ENCODE results near the gene GGT6.
"Not testable (repeated sequence)": the region's sequence is repeated elsewhere in the genome, so short reads cannot be mapped to it uniquely, and the experiment has no call there.

The GGT6 gene

GRCh38 chr17:4596636-4597380, 36.4 kb upstream of the GGT6 start:
- no peak overlapping the region for H3K4me3 Mint-ChIP-seq
- no peak overlapping the region for H3K27ac Mint-ChIP-seq
- peaks cover 5% of the 10 kb centered on the region for H3K4me1 Mint-ChIP-seq (ENCODE audit: low read depth)
- peaks cover 17% of the 10 kb centered on the region for H3K27me3 Mint-ChIP-seq
- H3K9me3 Mint-ChIP-seq, result no peaks in the 10 kb centered on the region
- H3K36me3 Mint-ChIP-seq (ENCODE audit: low read depth), result no peaks in the 10 kb centered on the region
- no peak for DNase-seq

- H3K4me3 Mint-ChIP-seq; H3K27ac Mint-ChIP-seq; H3K36me3 Mint-ChIP-seq (ENCODE audit: low read depth); DNase-seq; H3K9me3 Mint-ChIP-seq; H3K4me1 Mint-ChIP-seq (ENCODE audit: low read depth): not testable (repeated sequence)
- H3K27me3 Mint-ChIP-seq, result peaks cover 17% of the 10 kb centered on the region
These were observed 35.4 kb upstream of the GGT6 start for GRCh38 chr17:4595685-4596342.

DNA sequence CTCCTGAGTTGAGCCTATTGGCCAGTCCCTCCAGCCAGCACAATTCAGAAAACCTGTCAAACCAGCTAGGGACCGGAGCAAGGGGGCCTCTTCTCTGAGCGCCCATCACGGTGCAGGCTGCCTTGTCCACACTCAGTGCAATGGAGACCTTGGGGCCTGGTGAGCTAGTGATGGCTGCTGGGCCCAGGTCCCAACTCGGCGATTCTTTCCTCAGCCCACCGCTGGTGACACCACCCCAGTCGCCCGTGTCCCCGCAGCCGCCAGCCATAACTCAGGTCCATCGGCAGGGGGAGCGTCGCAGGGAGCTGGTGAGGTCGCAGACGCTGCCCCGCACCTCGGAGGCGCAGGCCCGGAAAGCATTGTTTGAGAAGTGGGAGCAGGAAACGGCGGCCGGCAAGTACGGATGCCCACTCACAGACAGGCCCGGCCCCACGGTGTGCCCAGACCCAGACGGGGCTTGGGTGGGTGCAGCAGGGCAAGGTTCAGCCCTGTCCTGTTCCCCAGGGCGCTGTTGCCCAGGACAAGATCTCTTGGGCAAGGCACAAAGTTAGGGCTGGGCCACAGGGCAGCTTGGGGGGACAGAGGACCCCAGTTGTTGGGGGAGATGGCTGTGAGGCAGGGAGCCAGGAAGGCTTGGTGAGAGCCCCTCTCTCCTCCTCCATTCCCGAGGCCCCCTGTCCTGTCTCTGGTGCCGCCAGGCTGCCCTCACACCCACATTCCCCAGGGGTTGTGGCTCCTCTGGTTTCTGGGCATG, 34.7 kb upstream of the GGT6 start:
- H3K27ac Mint-ChIP-seq, result no peak overlapping the region
- no peak overlapping the region for H3K4me3 Mint-ChIP-seq
- H3K9me3 Mint-ChIP-seq, result no peaks in the 10 kb centered on the region
- H3K36me3 Mint-ChIP-seq (ENCODE audit: low read depth), result no peaks in the 10 kb centered on the region
- peaks cover 17% of the 10 kb centered on the region for H3K27me3 Mint-ChIP-seq
- peaks cover 5% of the 10 kb centered on the region for H3K4me1 Mint-ChIP-seq (ENCODE audit: low read depth)
- peak; percentile 58 for DNase-seq

DNA sequence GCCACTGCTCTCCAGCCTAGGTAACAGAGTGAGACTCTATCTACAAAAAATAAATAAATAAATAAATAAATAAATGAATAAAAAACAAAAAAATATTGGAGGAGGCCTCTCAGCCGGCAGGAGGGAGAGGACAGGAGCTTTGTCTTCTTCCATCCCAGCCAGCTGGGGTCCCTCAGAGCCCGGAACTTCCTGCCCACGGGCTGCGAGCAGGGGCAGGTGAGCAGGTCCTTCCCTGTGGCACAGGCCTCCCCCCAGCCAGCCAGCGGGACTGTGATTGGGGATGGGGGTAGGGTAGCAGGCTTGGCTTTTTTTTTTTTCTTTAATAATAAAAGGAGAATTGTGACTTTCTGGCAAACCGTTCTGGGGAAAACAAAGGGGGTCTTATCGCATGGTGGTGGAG, 34.0 kb upstream of the GGT6 start:
- Mint-ChIP-seq H3K27ac (no peak overlapping the region), H3K9me3 (no peaks in the 10 kb centered on the region), H3K4me3 (no peak overlapping the region), H3K36me3 (ENCODE audit: low read depth) (no peaks in the 10 kb centered on the region), H3K4me1 (ENCODE audit: low read depth) (peaks cover 5% of the 10 kb centered on the region), H3K27me3 (peaks cover 16% of the 10 kb centered on the region)
- DNase-seq, result no peak

DNA sequence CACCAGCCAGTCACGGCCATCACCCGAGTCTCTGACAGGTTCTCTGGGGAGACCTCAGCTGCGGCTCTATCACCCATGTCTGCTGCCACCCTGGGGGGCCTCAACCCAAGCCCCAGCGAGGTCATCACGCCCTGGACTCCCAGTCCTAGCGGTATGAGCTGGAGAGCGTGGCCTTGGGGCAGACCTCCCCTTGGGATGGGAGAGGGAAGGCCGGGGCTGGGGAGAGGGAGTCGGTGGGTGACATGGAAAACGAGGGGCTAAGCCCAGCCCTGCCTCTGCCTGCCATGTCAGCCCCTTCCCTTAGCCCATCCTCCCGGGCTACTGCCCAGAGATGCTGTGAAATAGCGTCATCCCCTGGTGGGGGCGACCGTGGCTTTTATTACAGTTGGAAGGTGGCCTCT, 32.6 kb upstream of the GGT6 start:
- no peak overlapping the region for H3K27ac Mint-ChIP-seq
- no peaks in the 10 kb centered on the region for H3K36me3 Mint-ChIP-seq (ENCODE audit: low read depth)
- peaks cover 5% of the 10 kb centered on the region for H3K4me1 Mint-ChIP-seq (ENCODE audit: low read depth)
- H3K9me3 Mint-ChIP-seq, result no peaks in the 10 kb centered on the region
- no peak overlapping the region for H3K4me3 Mint-ChIP-seq
- no peak for DNase-seq
- H3K27me3 Mint-ChIP-seq, result peaks cover 11% of the 10 kb centered on the region

DNA sequence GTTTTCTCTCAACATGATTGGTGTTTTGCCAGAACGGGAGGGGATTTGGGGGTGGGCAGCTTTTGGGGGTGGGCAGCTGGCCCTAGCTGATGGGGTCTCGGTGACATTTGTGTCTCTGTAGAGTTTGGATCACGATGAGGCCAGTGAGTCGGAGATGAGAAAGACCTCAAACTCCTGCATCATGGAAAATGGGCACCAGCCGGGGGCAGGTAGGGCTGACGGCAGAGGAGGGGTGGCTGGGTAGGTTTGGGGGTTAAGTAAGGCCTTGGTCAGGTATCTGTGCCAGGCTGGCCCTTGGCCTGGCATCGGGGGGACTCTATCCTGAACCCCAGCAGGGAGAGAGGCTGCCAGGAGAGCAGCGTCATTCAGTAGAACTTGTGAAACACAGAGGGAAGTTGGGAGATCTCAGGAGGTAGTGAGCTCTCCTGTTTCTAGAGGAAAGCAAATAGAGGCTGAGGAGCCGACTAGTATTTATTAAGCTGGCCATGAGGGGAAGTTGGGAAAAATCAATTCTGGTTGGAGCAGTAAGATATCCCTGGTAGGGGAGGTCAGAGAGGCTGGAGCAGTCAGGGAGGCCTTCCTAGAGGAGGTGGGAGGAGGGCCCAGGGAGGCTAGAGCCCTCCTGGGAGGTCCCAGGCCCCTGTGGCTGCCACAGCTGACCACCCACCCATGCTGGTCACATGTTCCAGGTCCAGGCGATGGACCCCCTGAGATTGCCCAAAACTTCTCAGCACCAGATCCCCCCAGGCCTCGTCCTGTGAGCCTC, 32.0 kb upstream of the GGT6 start:
- H3K9me3 Mint-ChIP-seq, result no peaks in the 10 kb centered on the region
- DNase-seq, result no peak
- H3K36me3 Mint-ChIP-seq (ENCODE audit: low read depth), result no peaks in the 10 kb centered on the region
- no peak overlapping the region for H3K27ac Mint-ChIP-seq
- H3K4me1 Mint-ChIP-seq (ENCODE audit: low read depth), result peaks cover 5% of the 10 kb centered on the region
- H3K4me3 Mint-ChIP-seq, result no peak overlapping the region
- H3K27me3 Mint-ChIP-seq, result peaks cover 11% of the 10 kb centered on the region

DNA sequence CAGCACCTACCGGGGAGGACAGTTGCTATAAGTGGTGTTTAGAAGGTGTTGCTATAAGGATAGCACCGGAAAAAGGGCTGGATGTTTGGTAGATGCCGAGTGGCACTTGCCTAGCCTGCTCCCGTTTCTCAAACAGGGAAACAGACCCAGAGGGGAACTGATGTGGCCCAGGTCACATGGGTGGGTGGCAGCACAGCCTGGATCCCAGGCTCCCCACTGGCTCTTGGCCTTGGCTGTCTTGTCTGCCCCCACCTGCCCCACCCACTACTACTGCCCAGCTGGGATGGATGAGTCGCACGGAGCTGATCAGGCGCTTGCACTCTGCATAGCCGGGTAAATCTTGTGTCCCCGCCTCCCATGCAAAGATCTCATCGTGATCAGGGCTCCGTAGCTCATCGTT, 31.2 kb upstream of the GGT6 start:
- H3K27me3 Mint-ChIP-seq, result peaks cover 14% of the 10 kb centered on the region
- H3K4me1 Mint-ChIP-seq (ENCODE audit: low read depth), result peaks cover 5% of the 10 kb centered on the region
- H3K36me3 Mint-ChIP-seq (ENCODE audit: low read depth), result no peaks in the 10 kb centered on the region
- no peak for DNase-seq
- no peak overlapping the region for H3K4me3 Mint-ChIP-seq
- H3K27ac Mint-ChIP-seq, result no peak overlapping the region
- no peaks in the 10 kb centered on the region for H3K9me3 Mint-ChIP-seq

DNA sequence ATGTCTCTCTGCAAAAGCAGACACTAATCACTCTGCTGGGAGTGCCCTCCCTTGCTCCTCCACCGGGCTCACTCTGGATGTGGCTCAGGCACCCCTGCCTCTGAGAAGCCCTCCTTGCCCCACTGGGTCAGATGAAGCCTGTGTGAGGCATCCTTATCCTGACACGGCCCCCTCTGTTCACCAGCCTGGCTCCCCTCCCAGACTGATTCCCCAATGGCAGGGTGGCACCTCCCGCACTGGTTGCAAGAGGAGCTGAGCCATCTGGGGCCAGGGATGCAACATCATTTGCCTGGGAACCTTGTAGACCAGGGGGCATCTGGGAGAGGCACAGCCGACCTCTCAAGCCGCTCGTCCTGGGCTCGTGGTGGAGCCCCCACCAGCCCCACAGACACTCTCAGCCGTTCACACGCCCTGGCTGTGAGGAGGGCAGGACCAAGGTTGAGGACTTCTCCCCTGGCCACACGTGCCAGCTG, 30.6 kb upstream of the GGT6 start:
- Mint-ChIP-seq H3K9me3 (no peaks in the 10 kb centered on the region), H3K27ac (no peak overlapping the region), H3K4me3 (no peak overlapping the region), H3K27me3 (peaks cover 19% of the 10 kb centered on the region), H3K4me1 (ENCODE audit: low read depth) (peaks cover 5% of the 10 kb centered on the region), H3K36me3 (ENCODE audit: low read depth) (no peaks in the 10 kb centered on the region)
- DNase-seq, result no peak

- peaks cover 27% of the 10 kb centered on the region for H3K27me3 Mint-ChIP-seq
These were observed 29.7 kb upstream of the GGT6 start for GRCh38 chr17:4590042-4590441.

DNA sequence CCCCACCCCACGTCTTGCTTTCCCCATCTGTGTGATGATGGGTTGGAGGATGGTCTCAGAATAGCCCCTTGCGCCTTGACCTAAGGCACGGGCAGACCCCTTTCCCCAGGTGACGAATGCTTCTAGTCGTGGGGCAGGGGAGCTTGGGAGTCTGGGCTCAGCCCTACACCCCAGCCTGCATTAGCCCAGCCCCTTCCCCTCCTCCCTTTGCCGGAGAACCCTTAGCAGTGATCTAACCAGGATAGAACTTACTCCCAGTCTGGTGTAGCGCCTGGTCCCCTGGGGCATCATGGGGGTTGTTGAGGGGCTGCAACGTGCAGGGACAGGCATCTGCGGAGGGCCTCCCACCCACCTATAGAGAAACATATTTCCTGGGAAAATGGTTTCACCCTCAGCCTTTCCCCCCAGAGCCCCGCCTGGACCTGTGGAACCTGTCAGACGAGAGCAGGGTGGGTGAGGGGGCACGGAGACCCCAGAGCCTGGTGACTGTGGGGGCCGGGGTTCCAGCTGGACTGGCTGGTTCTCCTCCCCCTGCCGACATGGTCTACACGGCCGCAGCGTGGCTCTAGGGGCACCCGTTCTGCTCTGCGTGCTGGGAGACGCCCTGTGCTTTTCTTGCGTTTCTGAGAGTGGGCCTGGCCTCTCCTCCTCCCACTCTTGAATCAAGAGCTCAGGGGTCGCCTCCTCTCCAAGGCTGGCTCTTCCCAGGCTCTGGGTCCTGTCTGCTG, 28.7 kb upstream of the GGT6 start:
- H3K9me3 Mint-ChIP-seq, result no peaks in the 10 kb centered on the region
- H3K27me3 Mint-ChIP-seq, result peaks cover 26% of the 10 kb centered on the region
- no peaks in the 10 kb centered on the region for H3K36me3 Mint-ChIP-seq (ENCODE audit: low read depth)
- H3K4me3 Mint-ChIP-seq, result no peak overlapping the region
- no peak for DNase-seq
- no peak overlapping the region for H3K27ac Mint-ChIP-seq
- H3K4me1 Mint-ChIP-seq (ENCODE audit: low read depth), result peaks cover 3% of the 10 kb centered on the region

More at GRCh38 chr17:4590042-4590441, 29.7 kb upstream of the GGT6 start:
- not testable (repeated sequence) for H3K4me1 Mint-ChIP-seq (ENCODE audit: low read depth); H3K36me3 Mint-ChIP-seq (ENCODE audit: low read depth); H3K9me3 Mint-ChIP-seq; H3K27ac Mint-ChIP-seq; H3K4me3 Mint-ChIP-seq; DNase-seq

- H3K27me3 Mint-ChIP-seq, result peaks cover 30% of the 10 kb centered on the region
- no peak for DNase-seq
- no peak overlapping the region for H3K4me3 Mint-ChIP-seq
- H3K27ac Mint-ChIP-seq, result no peak overlapping the region
- no peaks in the 10 kb centered on the region for H3K9me3 Mint-ChIP-seq
- H3K36me3 Mint-ChIP-seq (ENCODE audit: low read depth), result no peaks in the 10 kb centered on the region
- H3K4me1 Mint-ChIP-seq (ENCODE audit: low read depth), result peaks cover 8% of the 10 kb centered on the region
These were observed 28.0 kb upstream of the GGT6 start for GRCh38 chr17:4588391-4588790.

- no peak overlapping the region for H3K27ac Mint-ChIP-seq
- no peak for DNase-seq
- no peaks in the 10 kb centered on the region for H3K9me3 Mint-ChIP-seq
- H3K4me1 Mint-ChIP-seq (ENCODE audit: low read depth), result peaks cover 8% of the 10 kb centered on the region
- peaks cover 36% of the 10 kb centered on the region for H3K27me3 Mint-ChIP-seq
- H3K36me3 Mint-ChIP-seq (ENCODE audit: low read depth), result no peaks in the 10 kb centered on the region
- H3K4me3 Mint-ChIP-seq, result no peak overlapping the region
These were observed 27.4 kb upstream of the GGT6 start for GRCh38 chr17:4587803-4588202.

- Mint-ChIP-seq H3K27me3 (peaks cover 39% of the 10 kb centered on the region), H3K9me3 (no peaks in the 10 kb centered on the region), H3K4me3 (no peak overlapping the region)
These were observed 26.8 kb upstream of the GGT6 start for GRCh38 chr17:4587195-4587594.

GRCh38 chr17:4586043-4586442, 25.7 kb upstream of the GGT6 start:
- no peaks in the 10 kb centered on the region for H3K9me3 Mint-ChIP-seq

More at GRCh38 chr17:4587195-4587594, 26.8 kb upstream of the GGT6 start:
- Mint-ChIP-seq H3K36me3 (ENCODE audit: low read depth) (no peaks in the 10 kb centered on the region), H3K27ac (no peak overlapping the region), H3K4me1 (ENCODE audit: low read depth) (peaks cover 8% of the 10 kb centered on the region)
- DNase-seq, result no peak

More at GRCh38 chr17:4586043-4586442, 25.7 kb upstream of the GGT6 start:
- Mint-ChIP-seq H3K27me3 (peaks cover 48% of the 10 kb centered on the region), H3K36me3 (ENCODE audit: low read depth) (no peaks in the 10 kb centered on the region), H3K4me3 (no peak overlapping the region), H3K4me1 (ENCODE audit: low read depth) (peaks cover 8% of the 10 kb centered on the region), H3K27ac (no peak overlapping the region)
- DNase-seq, result no peak

Measured in activated T-cell treated with anti-CD3 and anti-CD28 coated beads, Interleukin-2, amount 50 U/mL, for 24 hours (primary cell).